Superior temporal gyrus (tissue), 1 donor: Measurements from ENCODE around the gene ZNF618.

Experiments
- DNase-seq: peaks from one replicate; pipeline ENCODE4 v3.0.0-alpha.2; 2016; ENCODE audit errors: extremely low spot score

ZNF618 gene

DNA sequence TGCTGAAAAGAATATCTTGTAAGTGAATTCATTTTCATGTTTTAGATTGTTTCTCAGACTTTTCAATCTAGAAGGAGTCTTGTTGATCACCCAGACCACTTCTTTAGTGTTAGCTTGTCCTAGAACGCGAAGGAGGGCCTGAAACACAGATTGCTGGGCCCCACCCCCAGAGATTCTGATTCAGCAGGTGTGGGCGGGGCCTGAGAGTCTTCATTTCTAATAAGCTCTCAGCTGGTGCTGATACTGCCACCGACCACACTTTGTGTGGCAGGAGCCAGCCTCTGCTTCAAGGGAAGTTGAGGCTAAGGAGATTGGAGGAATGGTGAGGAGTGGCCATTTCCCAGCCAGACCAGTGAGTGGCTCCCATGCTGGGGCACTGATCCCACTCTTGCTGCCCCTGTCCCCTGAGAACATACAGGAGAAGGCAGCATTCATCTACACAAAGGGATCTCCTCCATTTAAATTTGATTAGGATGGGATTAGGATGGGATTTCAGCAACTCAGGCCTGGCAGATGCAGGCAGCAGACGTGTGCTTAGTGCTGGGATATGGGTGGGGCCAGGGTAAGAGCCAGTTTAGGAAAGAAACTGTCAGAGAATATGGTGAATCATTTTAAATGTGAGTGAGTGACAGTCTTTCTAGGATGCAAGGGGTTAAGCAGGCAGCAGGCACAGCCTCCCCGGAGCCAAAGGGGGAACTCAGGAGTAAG lies 35.9 kb downstream of the ZNF618 start:
- no peak for DNase-seq

DNA sequence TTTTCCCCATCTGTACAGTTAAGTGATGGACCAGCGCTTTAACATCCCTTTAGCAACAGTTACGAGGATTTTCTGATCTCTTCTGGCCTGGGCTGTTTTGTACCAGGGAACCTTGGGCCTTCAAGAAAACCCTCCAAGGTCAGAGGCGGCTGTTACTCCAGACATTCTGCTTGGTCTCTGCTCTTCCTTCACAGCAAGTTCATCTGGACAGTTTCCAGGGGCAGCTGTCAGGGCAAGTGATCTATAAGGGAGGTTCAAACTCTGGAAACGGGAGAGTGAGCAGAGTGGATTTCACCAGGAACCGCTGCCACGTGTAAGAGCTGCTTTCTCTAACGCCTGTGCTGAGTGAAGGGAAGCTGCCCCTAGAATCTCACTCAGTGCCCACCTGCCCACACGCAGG lies 36.7 kb downstream of the ZNF618 start:
- no peak for DNase-seq

- DNase-seq = no peak
Observed at GRCh38 chr9:113913426-113914195, 37.5 kb downstream of the ZNF618 start.

DNA sequence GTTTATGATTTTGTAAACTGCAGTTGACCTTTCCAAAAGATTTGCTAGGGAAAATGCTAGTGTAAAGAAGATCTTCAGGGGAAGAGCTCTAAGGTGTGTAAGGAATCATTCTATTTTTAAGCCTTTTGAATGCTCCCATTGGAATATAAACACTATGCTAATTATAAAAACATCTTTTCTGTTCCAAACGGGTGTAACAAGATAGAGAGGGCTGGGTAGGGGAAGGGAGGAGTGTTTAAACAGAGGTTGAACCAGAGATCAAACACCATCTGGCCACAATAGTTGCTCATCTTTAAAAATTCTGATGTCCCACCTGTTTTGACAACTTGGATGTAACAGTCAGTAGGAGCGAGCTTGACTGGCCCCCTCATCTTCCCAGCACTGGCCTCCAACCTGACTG lies 38.4 kb downstream of the ZNF618 start:
- no peak for DNase-seq

DNA sequence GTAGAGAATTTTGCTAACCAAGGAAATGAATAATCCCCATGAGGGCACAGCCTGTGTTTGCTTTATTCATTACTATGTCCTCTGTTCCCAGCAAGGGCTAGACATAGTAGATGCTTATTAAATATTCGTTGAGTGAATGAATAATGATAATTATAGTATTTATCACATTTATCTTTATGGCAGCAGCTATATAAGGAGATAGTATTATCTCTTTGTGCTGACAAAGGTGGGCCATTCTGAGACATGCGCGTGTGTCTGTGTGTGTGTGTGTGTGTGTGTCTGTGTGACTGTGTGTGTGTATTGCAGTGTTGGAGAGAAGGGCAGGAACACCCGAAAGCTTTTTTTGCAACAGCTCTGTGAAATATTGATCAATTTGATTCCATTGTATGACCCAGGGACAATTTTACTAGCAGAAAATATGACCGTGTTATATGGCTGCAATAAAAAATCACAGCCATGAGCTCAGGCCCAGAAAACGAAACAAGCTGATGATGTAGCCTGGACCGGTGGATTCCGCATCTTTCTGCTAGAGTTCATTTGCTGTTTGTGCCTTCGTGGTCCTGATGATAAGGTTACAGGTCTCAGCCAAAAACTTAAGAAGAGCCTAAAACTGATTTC lies 39.8 kb downstream of the ZNF618 start:
- no peak for DNase-seq

DNA sequence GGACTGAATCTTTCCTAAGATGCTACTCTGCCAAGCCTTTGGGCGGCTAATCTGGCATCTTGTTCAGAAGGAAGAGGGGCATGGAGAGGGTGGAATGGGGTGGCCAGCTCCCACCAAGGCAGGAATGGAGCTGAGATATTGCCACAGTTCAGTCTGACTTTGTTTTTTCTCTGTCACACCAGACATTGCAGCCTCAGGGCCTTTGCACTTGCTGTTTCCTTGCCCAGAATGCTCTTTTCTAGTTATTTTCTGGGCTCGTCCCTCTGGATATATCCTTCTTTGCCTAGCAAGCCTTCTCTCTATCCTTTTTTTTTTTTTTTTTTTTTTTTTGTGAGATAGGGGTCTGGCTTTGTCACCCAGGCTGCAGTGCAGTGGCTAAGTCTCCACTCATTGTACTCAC lies 40.8 kb downstream of the ZNF618 start:
- no peak for DNase-seq

DNA sequence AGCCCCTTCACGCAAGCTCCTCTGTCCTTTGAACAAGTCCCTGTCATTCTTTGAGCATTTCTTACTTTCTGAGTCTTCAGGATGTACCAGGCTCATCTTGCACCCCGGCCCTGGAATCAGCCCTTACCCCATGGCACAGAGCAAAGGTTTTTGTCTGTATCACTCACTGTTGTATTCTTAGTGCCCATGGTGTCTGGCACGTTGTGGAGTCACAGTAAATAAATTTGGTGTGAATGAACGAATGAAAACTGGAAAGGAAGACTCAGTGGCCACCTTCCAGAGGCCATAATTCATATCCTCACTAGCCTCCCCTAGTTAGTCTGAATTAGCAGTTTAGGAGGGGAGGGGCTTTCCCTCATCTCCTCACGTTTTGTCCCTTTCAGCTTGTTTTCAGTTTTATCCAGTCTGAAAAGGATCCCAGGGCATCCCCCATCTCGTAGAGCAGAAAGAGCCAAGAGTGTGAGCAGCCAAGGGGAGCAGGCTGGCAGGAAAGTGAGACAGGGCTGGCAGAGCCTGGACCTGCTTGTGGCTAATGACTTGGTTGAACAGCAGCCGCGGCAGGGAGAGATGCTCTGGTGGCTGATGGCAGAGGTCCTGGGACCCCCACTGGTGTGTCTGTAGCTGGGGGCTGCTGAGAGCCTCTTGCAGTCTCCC lies 42.7 kb downstream of the ZNF618 start:
- DNase-seq = no peak

DNA sequence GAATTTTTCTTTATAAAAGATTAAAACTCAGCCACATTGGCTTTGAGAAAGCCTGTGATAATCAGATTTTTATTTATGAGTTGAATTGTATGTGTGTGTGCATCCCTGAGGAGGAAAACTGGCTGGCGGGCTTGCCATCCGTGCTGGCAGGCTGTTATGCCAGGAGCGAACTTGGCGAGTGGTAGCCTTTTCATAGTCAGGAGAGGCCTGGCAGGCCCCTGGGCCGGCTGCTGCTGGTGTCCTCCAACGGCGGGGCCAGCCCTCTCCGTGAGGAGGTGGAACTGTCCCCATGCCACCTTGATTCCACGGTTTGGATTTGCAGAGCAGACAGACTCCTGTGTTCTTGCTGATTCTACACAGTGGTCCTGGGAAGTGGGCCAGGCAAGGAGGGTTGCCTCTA lies 43.3 kb downstream of the ZNF618 start:
- DNase-seq = no peak

- no peak for DNase-seq
Observed at GRCh38 chr9:113919871-113920270, 43.8 kb downstream of the ZNF618 start.

DNA sequence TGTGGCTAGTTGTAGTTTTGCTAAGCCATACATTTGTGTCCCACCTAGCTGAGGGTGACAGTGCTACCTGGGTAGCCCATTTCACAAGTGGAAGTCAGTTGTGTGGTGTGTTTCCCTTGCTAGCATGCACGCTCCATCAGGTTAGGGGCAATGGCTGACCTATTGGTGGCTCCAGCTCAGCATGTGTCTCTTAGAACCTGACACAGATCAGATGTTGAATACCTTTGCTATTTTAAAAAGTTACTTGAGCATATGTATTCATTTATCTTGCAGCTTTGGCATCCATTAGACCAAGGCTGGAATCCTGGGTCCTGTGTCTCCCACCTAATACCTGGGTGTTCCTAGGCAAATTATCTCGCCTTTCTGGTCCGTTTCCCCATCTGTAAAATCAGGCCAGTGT lies 44.8 kb downstream of the ZNF618 start:
- no peak for DNase-seq

- DNase-seq = no peak
Observed at GRCh38 chr9:113921396-113921925, 45.4 kb downstream of the ZNF618 start.

DNA sequence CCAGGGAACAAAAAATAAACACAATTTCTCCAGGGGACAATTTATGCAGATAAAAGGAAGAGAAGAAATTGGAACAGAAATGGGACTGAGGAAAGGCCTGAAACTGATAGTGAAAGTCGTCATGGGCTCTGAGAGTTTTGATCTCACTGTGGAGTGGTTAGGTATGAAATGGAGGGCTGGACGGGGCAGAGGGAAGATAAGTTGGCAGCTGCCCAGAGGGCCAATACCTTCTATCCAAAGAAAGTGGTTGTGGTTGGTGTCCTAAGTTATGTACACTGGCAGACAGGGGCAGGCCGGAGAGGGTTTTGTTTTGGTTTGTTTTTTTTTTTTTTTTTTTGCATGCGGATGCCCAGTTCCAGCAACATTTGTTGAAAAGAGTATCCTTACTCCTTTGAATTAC lies 46.1 kb downstream of the ZNF618 start:
- DNase-seq = no peak

DNA sequence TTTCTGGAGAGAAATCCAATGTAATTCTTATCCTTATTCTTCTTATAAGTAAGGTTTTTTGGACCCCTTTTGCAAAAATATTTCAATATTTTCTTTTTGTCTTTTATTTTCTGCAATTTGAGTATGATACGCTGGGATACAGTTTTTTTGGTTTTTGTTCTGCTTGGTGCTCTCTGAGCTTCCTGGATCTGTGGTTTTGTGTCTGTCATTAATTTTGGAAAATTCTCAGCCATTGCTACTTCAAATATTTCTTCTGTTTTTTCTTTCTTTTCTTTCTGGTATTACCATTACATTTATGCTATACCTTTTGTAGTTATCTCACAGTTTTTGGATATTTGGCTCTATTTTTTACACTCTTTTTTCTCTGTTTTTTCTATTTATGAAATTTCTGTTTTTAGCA lies 50.1 kb downstream of the ZNF618 start:
- no peak for DNase-seq

GRCh38 chr9:113927277-113927676 lies 51.2 kb downstream of the ZNF618 start:
- DNase-seq = no peak

GRCh38 chr9:113928269-113928668 lies 52.2 kb downstream of the ZNF618 start:
- no peak for DNase-seq

- DNase-seq = no peak
Observed at GRCh38 chr9:113929634-113930389, 53.7 kb downstream of the ZNF618 start.

DNA sequence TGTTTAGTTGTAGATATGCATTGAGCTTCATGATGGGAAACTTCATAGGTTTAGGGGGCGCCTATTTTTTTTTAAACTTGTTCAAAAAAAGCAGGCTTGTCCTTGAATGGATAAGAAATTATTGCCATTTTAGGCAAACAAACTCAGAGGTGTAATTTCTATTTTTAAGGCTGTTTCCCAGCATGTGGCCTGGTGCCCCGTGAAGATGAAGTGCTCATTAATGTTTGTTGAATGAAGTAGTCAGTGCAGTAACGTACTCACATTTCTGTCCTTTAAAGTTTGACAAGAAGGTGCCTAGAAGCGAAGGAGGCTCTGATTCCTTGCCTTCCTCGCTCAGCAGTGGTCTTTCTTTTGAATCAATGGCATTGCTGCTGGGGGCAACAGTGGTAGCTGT lies 54.3 kb downstream of the ZNF618 start:
- DNase-seq = no peak

DNA sequence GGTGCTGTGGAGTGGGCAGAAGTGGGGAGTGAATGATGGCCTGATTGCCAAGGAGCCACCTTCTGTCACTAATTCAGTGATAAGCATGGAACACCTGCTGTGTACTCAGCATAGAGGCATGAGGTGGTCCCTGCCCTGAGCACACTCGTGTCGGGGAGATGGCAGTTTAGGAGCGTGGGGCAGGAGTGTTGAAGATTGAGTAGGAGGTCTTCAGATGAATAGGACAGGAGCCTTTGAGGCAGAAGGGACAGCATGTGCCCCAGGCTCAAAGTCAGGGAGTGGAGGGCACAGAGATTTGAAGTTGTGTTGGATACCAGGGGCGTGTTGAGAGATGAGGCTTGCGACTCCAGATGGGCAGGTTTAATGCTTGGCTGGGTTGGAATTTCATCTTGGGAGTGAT lies 55.0 kb downstream of the ZNF618 start:
- DNase-seq = no peak

GRCh38 chr9:113931777-113932176 lies 55.7 kb downstream of the ZNF618 start:
- no peak for DNase-seq

DNA sequence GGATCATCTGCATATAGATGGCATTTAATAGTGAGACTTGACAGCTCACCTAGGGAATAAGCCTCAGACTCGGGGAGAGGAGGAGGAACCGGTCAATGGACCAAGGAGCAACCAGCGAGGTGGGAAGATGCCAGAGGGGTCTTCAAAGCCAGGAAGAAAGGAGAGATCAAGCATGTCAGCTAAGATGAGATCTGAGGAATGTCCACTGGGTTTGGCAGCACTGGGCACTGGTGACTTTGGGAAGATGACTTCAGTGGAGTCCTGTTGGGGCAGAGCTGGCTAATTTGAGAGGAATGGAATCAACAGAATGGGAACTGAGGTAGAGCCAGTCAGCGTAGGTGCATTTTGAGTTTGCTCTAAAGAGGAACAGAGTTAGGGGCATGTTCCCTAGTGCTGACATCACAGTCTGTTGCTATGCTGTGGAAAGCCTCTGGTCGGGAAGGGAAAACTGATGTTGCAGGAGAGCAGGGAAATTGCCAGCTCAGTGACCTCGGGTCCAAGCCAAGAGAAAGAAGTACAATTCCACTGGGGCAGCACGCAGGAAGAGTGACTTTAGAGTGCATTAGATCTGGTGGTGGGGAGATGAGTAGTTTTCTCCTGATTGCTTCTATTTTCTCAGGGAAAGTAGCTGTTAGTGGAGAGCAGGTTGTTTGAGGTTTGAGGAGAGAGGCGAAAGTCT lies 56.9 kb downstream of the ZNF618 start:
- no peak for DNase-seq

GRCh38 chr9:113933671-113934070 lies 57.6 kb downstream of the ZNF618 start:
- DNase-seq = no peak
